AG09319 (cell line): ENCODE measurements around the gene MCRS1.
A peak's percentile ranks its signal among the peaks of the same experiment; 100 is the strongest.
"Not testable (repeated sequence)": the region's sequence is repeated elsewhere in the genome, so short reads cannot be mapped to it uniquely, and the experiment has no call there.

Experiments used
- DNase-seq: peaks from one replicate; pipeline ENCODE4 v3.0.0-alpha.2; 2010; ENCODE audit warnings: low read depth; ENCODE audit errors: extremely low read depth
- CTCF ChIP-seq: IDR thresholded peaks from 2 replicates; pipeline ENCODE4 v1.5.1; 2011; ENCODE audit warnings: low read depth, mild to moderate bottlenecking, inconsistent platforms, low read length, moderate library complexity

Gene MCRS1

GRCh38 chr12:49518914-49519573, 48.9 kb downstream of the MCRS1 start:
- DNase-seq = no peak
- TF ChIP-seq CTCF = no peak

- TF ChIP-seq CTCF = no peak
- peak; percentile 32 for DNase-seq
Observed at GRCh38 chr12:49515266-49515665, 52.7 kb downstream of the MCRS1 start.

- no peak for DNase-seq
- no peak for TF ChIP-seq CTCF
Observed at GRCh38 chr12:49512546-49512945, 55.4 kb downstream of the MCRS1 start.

GRCh38 chr12:49511410-49511809, 56.5 kb downstream of the MCRS1 start:
- DNase-seq = no peak
- no peak for TF ChIP-seq CTCF

- not testable (repeated sequence) for DNase-seq
Observed at GRCh38 chr12:49509681-49510080, 58.3 kb downstream of the MCRS1 start.
